Activated T-cell treated with anti-CD3 and anti-CD28 coated beads for 1 hour (primary cell): ENCODE results near the gene LDLRAD1.
"Not testable (repeated sequence)": the region's sequence is repeated elsewhere in the genome, so short reads cannot be mapped to it uniquely, and the experiment has no call there.

ENCODE experiments used
- DNase-seq: peaks from one replicate; pipeline ENCODE4 v3.0.0-alpha.2; 2020; ENCODE audit warnings: low read depth

The LDLRAD1 gene

GRCh38 chr1:54017979-54018378 lies at the start of gene LDLRAD1:
LDLRAD1 (minus strand) TSS chr1:54018186; CDS start chr1:54018112, 74 bp downstream.
- DNase-seq = no peak

- no peak for DNase-seq
Observed at GRCh38 chr1:54064299-54064698, 46.3 kb upstream of the LDLRAD1 start.

- DNase-seq = no peak
Observed at GRCh38 chr1:54054438-54054749, 36.4 kb upstream of the LDLRAD1 start.

GRCh38 chr1:54053745-54054437 lies 35.9 kb upstream of the LDLRAD1 start:
- DNase-seq = no peak

- DNase-seq = peak; percentile 91
Observed at GRCh38 chr1:54052934-54053744, 35.2 kb upstream of the LDLRAD1 start, which contains the start of the genes TCEANC2 and TMEM59. TCEANC2 (plus strand) TSS chr1:54053608; CDS start chr1:54054423, 815 bp downstream. TMEM59 (minus strand) TSS chr1:54053204; CDS start chr1:54053188, 16 bp downstream.

GRCh38 chr1:54052431-54052933 lies 34.5 kb upstream of the LDLRAD1 start:
- peak; percentile 11 for DNase-seq

GRCh38 chr1:54051933-54052430 lies 34.0 kb upstream of the LDLRAD1 start:
- no peak for DNase-seq

GRCh38 chr1:54050435-54050834 lies 32.4 kb upstream of the LDLRAD1 start:
- not testable (repeated sequence) for DNase-seq

- no peak for DNase-seq
Observed at GRCh38 chr1:54047384-54048305, 29.7 kb upstream of the LDLRAD1 start.

GRCh38 chr1:54046671-54047383 lies 28.8 kb upstream of the LDLRAD1 start:
- no peak for DNase-seq

GRCh38 chr1:54045496-54045895 lies 27.5 kb upstream of the LDLRAD1 start:
- DNase-seq = no peak

- no peak for DNase-seq
Observed at GRCh38 chr1:54041806-54042205, 23.8 kb upstream of the LDLRAD1 start.

- DNase-seq = no peak
Observed at GRCh38 chr1:54037476-54037875, 19.5 kb upstream of the LDLRAD1 start.

GRCh38 chr1:54028306-54029251 lies 10.6 kb upstream of the LDLRAD1 start:
- DNase-seq = no peak

GRCh38 chr1:54027848-54028247 lies 9.9 kb upstream of the LDLRAD1 start:
- DNase-seq = no peak

- DNase-seq = not testable (repeated sequence)
Observed at GRCh38 chr1:54024811-54025210, 6.8 kb upstream of the LDLRAD1 start.

- DNase-seq = no peak
Observed at GRCh38 chr1:54024358-54024757, 6.4 kb upstream of the LDLRAD1 start.

- not testable (repeated sequence) for DNase-seq
Observed at GRCh38 chr1:54019562-54020176, 1.7 kb upstream of the LDLRAD1 start.

GRCh38 chr1:54018635-54019034 lies 649 bp upstream of the LDLRAD1 start:
- DNase-seq = no peak
